Measurements from ENCODE around the gene RPS28. TPM values are rescaled to one million over a fixed set of nuclear protein-coding genes. Genes with fewer than 3 reads are reported as not detected.
A peak's percentile ranks its signal among the peaks of the same experiment; 100 is the strongest.
"Not testable (repeated sequence)": the region's sequence is repeated elsewhere in the genome, so short reads cannot be mapped to it uniquely, and the experiment has no call there.

RPS28 gene
- total and polyA plus RNA-seq, 7 donors: 431 to 1,442 (median 947) TPM

- peaks cover 30% of the 10 kb centered on the region for H3K4me1 ChIP-seq
- H3K27ac ChIP-seq: peak within 1 kb of the TSS; percentile 84
- H3K36me3 ChIP-seq (ENCODE audit: insufficient read depth in 1 of 2, low read depth in 1 of 2): peaks cover 0 to 39% of the 10 kb centered on the region in 2 donors
- no peak for TF ChIP-seq CTCF (IDR thresholded peaks at IDR 0.05)
- intact Hi-C loops (cut with DNase I): loop anchor here in 1 of 2 donors (5.0 kb wide), 1 partner anchor 41 kb away; no protein-coding TSS in a partner anchor
- no peaks in the 10 kb centered on the region for H3K9me3 ChIP-seq
- no peaks in the 10 kb centered on the region for H3K27me3 ChIP-seq (ENCODE audit: insufficient read depth in 3 of 3, low read length in 2 of 3)
- 0 to 2% (median 0%) methylated on average over 42 to 63 of the region's 63 CpGs for WGBS, 3 donors
- peak; percentile 94 to 95 (median 95) for ATAC-seq
- peak; percentile 93 to 95 for DNase-seq
- H3K4me3 ChIP-seq: peak within 1 kb of the TSS; percentile 73
Measured at GRCh38 chr19:8307965-8308866, 13.1 kb upstream of the RPS28 start, which contains the start of gene CD320. CD320 (minus strand) TSS chr19:8308358; CDS start chr19:8308290, 68 bp downstream.

- TF ChIP-seq CTCF (IDR thresholded peaks at IDR 0.05): no peak
- H3K27ac ChIP-seq: peak overlapping the region; percentile 84
- peaks cover 0 to 46% of the 10 kb centered on the region in 2 donors for H3K36me3 ChIP-seq (ENCODE audit: insufficient read depth in 1 of 2, low read depth in 1 of 2)
- ATAC-seq: no peak
- DNase-seq: peak; percentile 5 to 34
- H3K4me1 ChIP-seq: peaks cover 30% of the 10 kb centered on the region
- intact Hi-C loops (cut with DNase I): loop anchor here in 1 of 2 donors (5.0 kb wide), 1 partner anchor 42 kb away; no protein-coding TSS in a partner anchor
- WGBS, 3 donors: 59 to 68% (median 66%) methylated on average over 17 of the region's 17 CpGs
- peak overlapping the region; percentile 73 for H3K4me3 ChIP-seq
- no peaks in the 10 kb centered on the region for H3K9me3 ChIP-seq
- H3K27me3 ChIP-seq (ENCODE audit: insufficient read depth in 3 of 3, low read length in 2 of 3): no peaks in the 10 kb centered on the region
Measured at GRCh38 chr19:8308891-8309291, 12.4 kb upstream of the RPS28 start.

DNA sequence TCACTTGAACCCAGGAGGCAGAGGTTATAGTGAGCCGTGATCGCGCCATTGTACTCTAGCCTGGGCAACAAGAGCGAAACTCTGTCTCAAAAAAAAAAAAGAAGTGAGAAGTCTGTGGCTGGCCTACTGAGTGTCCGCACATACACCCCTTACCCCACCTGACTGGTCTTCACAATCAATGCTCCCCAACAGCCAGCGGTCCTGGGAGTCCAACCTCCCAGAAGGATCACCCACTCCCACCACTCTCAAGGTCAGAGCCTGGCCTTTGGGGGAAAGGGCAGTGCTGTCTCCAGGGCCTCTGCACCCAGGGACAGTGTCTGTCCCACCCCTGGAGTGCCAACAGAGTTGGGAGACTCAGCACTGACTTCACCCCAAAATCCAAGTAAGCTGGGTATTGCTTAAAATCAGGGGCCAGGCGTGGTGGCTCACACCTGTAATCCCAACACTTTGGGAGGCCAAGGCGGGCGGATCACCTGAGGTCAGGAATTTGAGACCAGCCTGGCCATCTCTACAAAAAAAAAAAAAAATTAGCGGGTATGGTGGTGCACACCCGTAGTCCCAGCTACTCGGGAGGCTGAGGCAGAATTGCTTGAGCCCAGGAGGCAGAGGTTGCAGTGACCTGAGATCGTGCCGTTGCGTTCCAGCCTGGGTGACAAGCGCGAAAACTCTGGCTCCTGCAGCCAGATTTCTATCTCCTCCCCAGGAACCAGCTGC, 10.8 kb upstream of the RPS28 start:
- DNase-seq (peak; percentile 4 to 6), ATAC-seq (no peak)
- Histone ChIP-seq H3K4me1 (peaks cover 30% of the 10 kb centered on the region), H3K4me3 (no peak overlapping the region), H3K27ac (peak overlapping the region; percentile 30), H3K36me3 (ENCODE audit: insufficient read depth in 1 of 2, low read depth in 1 of 2) (peaks cover 0 to 62% of the 10 kb centered on the region in 2 donors), H3K9me3 (no peaks in the 10 kb centered on the region), H3K27me3 (ENCODE audit: insufficient read depth in 3 of 3, low read length in 2 of 3) (no peaks in the 10 kb centered on the region)
- WGBS, 3 donors: 89 to 94% (median 92%) methylated on average over 17 of the region's 17 CpGs
- no peak for TF ChIP-seq CTCF (IDR thresholded peaks at IDR 0.05)
- intact Hi-C loops (cut with DNase I): no loop called here

GRCh38 chr19:8311461-8312260, 9.6 kb upstream of the RPS28 start:
- Histone ChIP-seq H3K36me3 (ENCODE audit: insufficient read depth in 1 of 2, low read depth in 1 of 2) (peaks cover 0 to 74% of the 10 kb centered on the region in 2 donors), H3K4me1 (peaks cover 27% of the 10 kb centered on the region), H3K9me3 (no peaks in the 10 kb centered on the region), H3K4me3 (no peak overlapping the region), H3K27ac (peak overlapping the region; percentile 30), H3K27me3 (ENCODE audit: insufficient read depth in 3 of 3, low read length in 2 of 3) (no peaks in the 10 kb centered on the region)
- WGBS, 3 donors: 45 to 63% (median 48%) methylated on average over 16 of the region's 16 CpGs
- no peak for TF ChIP-seq CTCF (IDR thresholded peaks at IDR 0.05)
- peak; percentile 40 to 78 for DNase-seq
- intact Hi-C loops (cut with DNase I): no loop called here
- no peak for ATAC-seq

- H3K4me3 ChIP-seq; H3K27ac ChIP-seq; ATAC-seq; intact Hi-C loops (cut with DNase I); H3K9me3 ChIP-seq; H3K27me3 ChIP-seq (ENCODE audit: insufficient read depth in 3 of 3, low read length in 2 of 3): not testable (repeated sequence)
- peaks cover 0 to 77% of the 10 kb centered on the region in 2 donors for H3K36me3 ChIP-seq (ENCODE audit: insufficient read depth in 1 of 2, low read depth in 1 of 2)
- 83 to 90% (median 87%) methylated on average over 11 of the region's 11 CpGs for WGBS, 3 donors
- peaks cover 14% of the 10 kb centered on the region for H3K4me1 ChIP-seq
- peak in 1 of 2 donors; percentile 3 for DNase-seq
Measured at GRCh38 chr19:8314981-8315640, 6.2 kb upstream of the RPS28 start.
